ENCODE results near the gene RAB34. TPM values are rescaled to one million over a fixed set of nuclear protein-coding genes. Genes with fewer than 3 reads are reported as not detected.

RAB34 gene, protein sequence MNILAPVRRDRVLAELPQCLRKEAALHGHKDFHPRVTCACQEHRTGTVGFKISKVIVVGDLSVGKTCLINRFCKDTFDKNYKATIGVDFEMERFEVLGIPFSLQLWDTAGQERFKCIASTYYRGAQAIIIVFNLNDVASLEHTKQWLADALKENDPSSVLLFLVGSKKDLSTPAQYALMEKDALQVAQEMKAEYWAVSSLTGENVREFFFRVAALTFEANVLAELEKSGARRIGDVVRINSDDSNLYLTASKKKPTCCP
- 10 to 100 TPM in 1 of 2 donors, 1 to 10 TPM in 1; 6.2 to 14.0 TPM for total RNA-seq

DNA sequence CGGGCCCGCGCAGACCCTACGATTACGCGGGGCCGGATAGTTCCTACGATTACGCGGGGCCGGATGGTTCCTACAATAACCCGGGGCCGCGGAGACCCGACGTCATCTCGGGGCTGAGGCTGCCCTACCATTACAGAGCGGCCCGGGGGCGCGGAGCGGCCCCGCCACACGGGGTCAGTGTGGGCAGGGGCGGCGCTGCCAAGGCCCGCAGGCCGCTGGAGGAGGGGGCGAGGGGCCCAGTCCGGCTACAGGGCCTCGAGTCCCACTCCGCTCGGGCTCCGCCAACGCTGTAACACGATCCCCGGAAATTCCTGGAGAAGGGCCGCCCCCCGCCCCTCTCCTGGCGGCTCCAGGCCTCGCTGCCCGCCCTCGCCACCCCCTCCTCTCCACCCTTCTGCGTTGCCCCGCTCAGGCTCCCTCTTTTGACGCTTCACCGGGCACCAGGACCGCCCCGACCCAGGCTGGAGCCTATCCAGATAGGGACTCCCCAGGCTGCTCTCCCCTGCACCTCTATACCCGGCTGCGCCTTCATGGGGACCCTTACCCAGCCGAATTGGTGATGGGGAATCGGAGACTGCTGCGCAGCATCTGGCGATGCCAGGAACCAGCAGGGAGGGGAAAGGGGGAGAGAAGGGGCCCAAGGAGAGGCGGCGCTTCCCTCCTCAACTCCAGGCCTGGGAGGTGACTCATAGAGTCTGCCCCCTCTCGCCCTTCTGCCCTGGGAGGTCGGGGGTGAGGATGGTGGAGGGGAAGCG, at the start of gene RAB34:
Gene RAB34 (minus strand): TSS at position 291 of the 755 bp plus-strand sequence. CDS start 602 bp downstream, outside the sequence.
- TF ChIP-seq, protein P1, sequence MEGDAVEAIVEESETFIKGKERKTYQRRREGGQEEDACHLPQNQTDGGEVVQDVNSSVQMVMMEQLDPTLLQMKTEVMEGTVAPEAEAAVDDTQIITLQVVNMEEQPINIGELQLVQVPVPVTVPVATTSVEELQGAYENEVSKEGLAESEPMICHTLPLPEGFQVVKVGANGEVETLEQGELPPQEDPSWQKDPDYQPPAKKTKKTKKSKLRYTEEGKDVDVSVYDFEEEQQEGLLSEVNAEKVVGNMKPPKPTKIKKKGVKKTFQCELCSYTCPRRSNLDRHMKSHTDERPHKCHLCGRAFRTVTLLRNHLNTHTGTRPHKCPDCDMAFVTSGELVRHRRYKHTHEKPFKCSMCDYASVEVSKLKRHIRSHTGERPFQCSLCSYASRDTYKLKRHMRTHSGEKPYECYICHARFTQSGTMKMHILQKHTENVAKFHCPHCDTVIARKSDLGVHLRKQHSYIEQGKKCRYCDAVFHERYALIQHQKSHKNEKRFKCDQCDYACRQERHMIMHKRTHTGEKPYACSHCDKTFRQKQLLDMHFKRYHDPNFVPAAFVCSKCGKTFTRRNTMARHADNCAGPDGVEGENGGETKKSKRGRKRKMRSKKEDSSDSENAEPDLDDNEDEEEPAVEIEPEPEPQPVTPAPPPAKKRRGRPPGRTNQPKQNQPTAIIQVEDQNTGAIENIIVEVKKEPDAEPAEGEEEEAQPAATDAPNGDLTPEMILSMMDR (IDR thresholded peaks at IDR 0.05), result no peak
- H3K27me3 ChIP-seq, result peaks cover 11% of the 10 kb centered on the region
- no peaks in the 10 kb centered on the region for H3K9me3 ChIP-seq
- DNase-seq, result peak; percentile 50
- peaks cover 13% of the 10 kb centered on the region for H3K4me1 ChIP-seq
- peak within 1 kb of the TSS; percentile 71 for H3K27ac ChIP-seq
- intact Hi-C loops (cut with DNase I), result no loop called here
- H3K36me3 ChIP-seq, result peaks cover 10% of the 10 kb centered on the region
- peak within 1 kb of the TSS; percentile 44 for H3K4me3 ChIP-seq
- peak within 1 kb of the TSS; percentile 63 to 73 for H3K9ac ChIP-seq (ENCODE audit: low read depth in 2 of 2, low read length in 2 of 2)

DNA sequence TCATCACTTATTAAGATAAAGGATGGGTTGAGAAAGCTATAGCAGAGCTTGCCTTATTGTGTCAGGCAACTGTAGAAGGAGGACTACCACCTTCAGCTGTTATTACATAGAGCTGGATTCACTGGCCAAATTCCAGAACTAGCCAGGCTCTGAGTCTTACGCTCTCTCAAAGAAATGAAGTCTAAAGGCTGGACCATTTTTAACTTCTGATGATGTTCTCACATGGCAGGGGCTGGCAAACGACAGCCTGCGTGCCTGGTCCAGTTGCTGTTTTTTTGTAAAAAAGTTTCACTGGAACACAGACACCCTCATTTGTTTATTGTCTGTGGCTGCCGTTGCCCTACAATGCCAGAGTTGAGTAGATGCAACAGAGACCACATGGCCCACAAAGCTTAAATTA, 47.4 kb upstream of the RAB34 start:
- TF ChIP-seq, protein P1 (IDR thresholded peaks at IDR 0.05), result no peak
- no peaks in the 10 kb centered on the region for H3K9me3 ChIP-seq
- intact Hi-C loops (cut with DNase I), result loop anchor here (5.0 kb wide), 1 partner anchor 152 kb away; no protein-coding TSS in a partner anchor
- H3K9ac ChIP-seq (ENCODE audit: low read depth in 2 of 2, low read length in 2 of 2), result no peak overlapping the region
- no peaks in the 10 kb centered on the region for H3K4me1 ChIP-seq
- no peak overlapping the region for H3K4me3 ChIP-seq
- no peak for DNase-seq
- H3K36me3 ChIP-seq, result peaks cover 12% of the 10 kb centered on the region
- no peaks in the 10 kb centered on the region for H3K27me3 ChIP-seq
- H3K27ac ChIP-seq, result no peak overlapping the region

DNA sequence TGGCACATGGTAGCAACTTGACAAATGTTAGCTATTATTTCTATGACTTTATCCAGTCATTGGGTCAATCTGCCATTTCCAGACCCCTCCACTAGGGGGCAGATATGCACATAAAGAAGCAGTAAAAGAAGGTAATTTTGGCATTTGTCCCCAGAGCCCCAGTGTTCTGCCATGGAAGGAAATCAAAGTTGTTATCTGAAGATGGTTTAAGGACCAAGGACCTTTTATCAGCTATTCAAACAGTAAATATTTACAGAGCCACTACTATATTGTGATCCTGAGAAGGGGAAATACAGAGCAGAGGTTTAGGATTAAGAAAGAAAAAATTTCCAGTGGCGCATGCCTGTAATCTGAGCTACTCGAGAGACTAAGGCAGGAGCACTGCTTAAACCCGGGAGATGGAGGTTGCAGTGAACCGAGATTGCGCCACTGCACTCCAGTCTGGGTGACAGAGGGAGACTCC, 46.2 kb upstream of the RAB34 start:
- no peaks in the 10 kb centered on the region for H3K9me3 ChIP-seq
- H3K27ac ChIP-seq, result no peak overlapping the region
- H3K9ac ChIP-seq (ENCODE audit: low read depth in 2 of 2, low read length in 2 of 2), result no peak overlapping the region
- no peaks in the 10 kb centered on the region for H3K27me3 ChIP-seq
- H3K4me1 ChIP-seq, result no peaks in the 10 kb centered on the region
- TF ChIP-seq, protein P1 (IDR thresholded peaks at IDR 0.05), result peak; percentile 85
- DNase-seq, result peak; percentile 87
- intact Hi-C loops (cut with DNase I), result no loop called here
- H3K4me3 ChIP-seq, result no peak overlapping the region
- peaks cover 18% of the 10 kb centered on the region for H3K36me3 ChIP-seq

DNA sequence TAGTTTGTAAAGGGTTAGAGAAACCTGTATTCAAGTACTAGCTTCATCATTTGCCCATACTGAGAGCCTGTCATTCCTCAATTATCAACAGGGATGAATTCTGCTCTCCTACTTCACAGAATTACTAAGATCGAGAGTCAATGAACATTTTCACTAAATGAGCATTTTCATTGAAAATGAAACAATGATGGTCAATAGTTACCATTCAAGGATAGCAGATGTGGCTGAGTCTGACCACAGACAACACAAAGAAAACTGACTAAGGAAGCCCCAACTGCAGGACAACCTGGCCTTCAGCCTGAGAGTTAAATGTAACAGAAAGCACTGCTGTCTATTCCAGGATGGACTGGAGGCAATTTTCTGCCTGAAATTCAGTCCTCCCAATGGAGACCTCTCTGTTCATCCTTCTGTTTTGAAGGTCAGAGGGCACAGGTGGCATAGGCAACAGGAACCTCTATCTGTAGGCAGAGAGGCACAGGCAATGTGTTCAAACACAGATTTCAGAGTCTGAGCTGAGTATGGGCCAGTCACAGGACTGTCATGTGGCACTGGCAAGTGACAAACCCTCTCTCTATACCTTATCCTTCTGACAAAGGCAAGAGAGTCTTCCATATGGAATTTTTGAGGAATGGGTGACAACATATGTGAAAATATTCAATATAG, 45.6 kb upstream of the RAB34 start:
- Histone ChIP-seq H3K36me3 (peaks cover 23% of the 10 kb centered on the region), H3K4me1 (no peaks in the 10 kb centered on the region), H3K9ac (ENCODE audit: low read depth in 2 of 2, low read length in 2 of 2) (no peak overlapping the region), H3K9me3 (no peaks in the 10 kb centered on the region), H3K27ac (no peak overlapping the region), H3K4me3 (no peak overlapping the region), H3K27me3 (no peaks in the 10 kb centered on the region)
- TF ChIP-seq, protein P1 (IDR thresholded peaks at IDR 0.05), result no peak
- no peak for DNase-seq
- intact Hi-C loops (cut with DNase I), result no loop called here

Measured in colonic mucosa (tissue), 4 donors.